Stimulated activated CD8-positive, alpha-beta memory T cell treated with anti-CD3 and anti-CD28 coated beads, Interleukin-7, amount 100 ng/mL, for 48 hours (primary cell): ENCODE measurements around the gene CUBN.

ENCODE experiments used
- DNase-seq, 2 donors: peaks; one replicate each; pipeline ENCODE4 v3.0.0-alpha.2; 2020; ENCODE audit warnings: low read depth in 1 of 2; ENCODE audit errors: extremely low read depth in 1 of 2

CUBN gene

GRCh38 chr10:16891375-16892313 is 238.0 kb downstream of the CUBN start:
- peak; percentile 8 to 13 for DNase-seq

- no peak for DNase-seq
Measured at GRCh38 chr10:16890691-16891090, 238.9 kb downstream of the CUBN start.

- no peak for DNase-seq
Measured at GRCh38 chr10:16887565-16887964, 242.0 kb downstream of the CUBN start.

GRCh38 chr10:16886031-16886430 is 243.6 kb downstream of the CUBN start:
- no peak for DNase-seq

GRCh38 chr10:16884497-16884896 is 245.1 kb downstream of the CUBN start:
- DNase-seq: no peak

GRCh38 chr10:16883084-16883483 is 246.5 kb downstream of the CUBN start:
- DNase-seq: no peak

GRCh38 chr10:16870331-16870730 is 259.3 kb downstream of the CUBN start:
- no peak for DNase-seq

GRCh38 chr10:16867990-16868389 is 261.6 kb downstream of the CUBN start:
- no peak for DNase-seq

GRCh38 chr10:16867556-16867955 is 262.1 kb downstream of the CUBN start:
- no peak for DNase-seq

- DNase-seq: no peak
Measured at GRCh38 chr10:16866541-16867275, 262.9 kb downstream of the CUBN start.

- no peak for DNase-seq
Measured at GRCh38 chr10:16865766-16866165, 263.8 kb downstream of the CUBN start.

GRCh38 chr10:16863766-16864165 is 265.8 kb downstream of the CUBN start:
- DNase-seq: no peak

- no peak for DNase-seq
Measured at GRCh38 chr10:16857419-16857818, 272.2 kb downstream of the CUBN start.

GRCh38 chr10:16856567-16856966 is 273.0 kb downstream of the CUBN start:
- DNase-seq: no peak

GRCh38 chr10:16856092-16856491 is 273.5 kb downstream of the CUBN start:
- DNase-seq: no peak

GRCh38 chr10:16854623-16855022 is 275.0 kb downstream of the CUBN start:
- no peak for DNase-seq

GRCh38 chr10:16853809-16854208 is 275.8 kb downstream of the CUBN start:
- no peak for DNase-seq

GRCh38 chr10:16853201-16853600 is 276.4 kb downstream of the CUBN start:
- no peak for DNase-seq

- DNase-seq: no peak
Measured at GRCh38 chr10:16852624-16853023, 277.0 kb downstream of the CUBN start.

- no peak for DNase-seq
Measured at GRCh38 chr10:16848562-16849154, 281.0 kb downstream of the CUBN start.

- no peak for DNase-seq
Measured at GRCh38 chr10:16847644-16848043, 282.0 kb downstream of the CUBN start.

- no peak for DNase-seq
Measured at GRCh38 chr10:16845248-16845647, 284.4 kb downstream of the CUBN start.
